KG1 (cell line): ENCODE data around the gene PRKAB2.
"Not testable (repeated sequence)": the region's sequence is repeated elsewhere in the genome, so short reads cannot be mapped to it uniquely, and the experiment has no call there.

ENCODE experiments used
- DNase-seq: peaks from one replicate; lab custom pipeline; 2025; lab: John Stamatoyannopoulos, UW

The PRKAB2 gene, protein sequence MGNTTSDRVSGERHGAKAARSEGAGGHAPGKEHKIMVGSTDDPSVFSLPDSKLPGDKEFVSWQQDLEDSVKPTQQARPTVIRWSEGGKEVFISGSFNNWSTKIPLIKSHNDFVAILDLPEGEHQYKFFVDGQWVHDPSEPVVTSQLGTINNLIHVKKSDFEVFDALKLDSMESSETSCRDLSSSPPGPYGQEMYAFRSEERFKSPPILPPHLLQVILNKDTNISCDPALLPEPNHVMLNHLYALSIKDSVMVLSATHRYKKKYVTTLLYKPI

GRCh38 chr1:147172168-147173016, at the start of gene PRKAB2:
Gene PRKAB2 (minus strand): TSS chr1:147172470. CDS start chr1:147172144, 326 bp downstream.
- DNase-seq, result peak; percentile 91

GRCh38 chr1:147218606-147219005, 46.3 kb upstream of the PRKAB2 start:
- DNase-seq, result no peak

DNA sequence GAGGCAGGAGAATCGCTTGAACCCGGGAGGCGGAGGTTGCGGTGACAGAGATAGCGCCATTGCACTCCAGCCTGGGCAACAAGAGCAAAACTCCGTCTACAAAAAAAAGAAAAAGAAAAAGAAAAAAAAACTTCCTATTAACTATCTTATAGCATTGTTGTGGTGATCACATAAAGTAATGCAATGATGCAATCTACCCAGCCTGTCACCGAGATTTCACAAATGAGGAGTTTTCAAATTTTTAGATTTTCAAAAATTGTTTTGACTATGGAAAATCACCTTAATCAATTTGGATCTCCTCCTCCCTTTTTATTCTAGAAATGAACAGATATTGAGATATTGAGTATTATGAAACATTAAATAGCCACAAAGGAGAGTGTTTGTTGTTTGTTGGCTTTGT, 44.9 kb upstream of the PRKAB2 start:
- DNase-seq, result no peak

- no peak for DNase-seq
These were observed 43.9 kb upstream of the PRKAB2 start for GRCh38 chr1:147216124-147216523.

DNA sequence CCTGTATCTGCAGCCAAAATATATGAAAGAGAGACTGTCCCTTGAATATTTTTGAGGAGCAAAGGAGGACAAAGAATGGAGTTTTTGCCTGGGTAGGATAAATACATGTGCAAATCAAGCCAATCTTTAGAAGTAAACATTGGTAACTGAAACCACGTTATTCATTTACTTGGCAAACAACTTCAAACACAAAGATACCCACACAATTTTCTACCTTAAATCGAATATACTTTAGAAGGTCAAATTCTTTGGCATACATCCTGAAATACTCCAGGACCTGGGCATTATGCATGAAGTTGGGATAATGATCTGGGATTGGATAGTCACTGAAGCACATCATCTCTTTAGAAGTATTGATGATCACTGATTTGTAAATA, 43.3 kb upstream of the PRKAB2 start:
- no peak for DNase-seq

- no peak for DNase-seq
These were observed 42.7 kb upstream of the PRKAB2 start for GRCh38 chr1:147214842-147215539.

DNA sequence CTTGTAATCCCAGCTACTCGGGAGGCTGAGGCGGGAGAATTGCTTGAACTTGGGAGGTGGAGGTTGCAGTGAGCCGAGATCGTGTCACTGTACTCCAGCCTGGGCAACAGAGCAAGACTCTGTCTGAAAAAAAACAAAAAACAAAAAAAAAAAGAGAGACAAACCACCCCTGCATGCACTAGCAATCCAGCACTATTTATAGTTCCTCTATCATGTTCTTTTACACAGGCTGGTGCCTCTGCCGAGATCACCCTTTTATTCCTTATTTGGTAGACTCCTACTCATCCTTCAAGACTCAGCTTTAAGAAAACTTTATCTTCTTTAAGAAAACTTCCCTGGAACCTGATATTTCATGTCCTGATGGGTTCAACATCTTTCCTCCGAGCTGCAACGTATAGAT, 42.1 kb upstream of the PRKAB2 start:
- DNase-seq, result no peak

- DNase-seq, result no peak
These were observed 41.0 kb upstream of the PRKAB2 start for GRCh38 chr1:147213271-147213670.

DNA sequence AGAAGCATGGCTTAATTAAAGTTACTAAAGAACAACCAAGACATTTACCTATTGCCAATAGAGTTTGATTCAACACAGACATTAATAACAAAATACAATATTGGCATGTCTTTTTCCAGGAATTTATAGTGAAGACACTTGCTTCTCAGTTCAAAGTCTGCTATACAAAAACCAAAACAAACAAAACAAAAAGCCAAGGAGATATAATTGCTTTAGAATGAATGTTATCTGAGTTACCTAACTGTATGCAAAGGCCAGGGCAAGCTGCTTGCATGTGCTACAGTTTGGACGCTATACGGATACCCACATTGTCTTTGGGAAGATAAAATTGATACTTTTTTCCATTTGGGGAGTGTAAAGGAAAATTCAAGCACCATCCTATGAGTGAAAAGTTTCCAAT, 39.3 kb upstream of the PRKAB2 start:
- DNase-seq, result no peak

DNA sequence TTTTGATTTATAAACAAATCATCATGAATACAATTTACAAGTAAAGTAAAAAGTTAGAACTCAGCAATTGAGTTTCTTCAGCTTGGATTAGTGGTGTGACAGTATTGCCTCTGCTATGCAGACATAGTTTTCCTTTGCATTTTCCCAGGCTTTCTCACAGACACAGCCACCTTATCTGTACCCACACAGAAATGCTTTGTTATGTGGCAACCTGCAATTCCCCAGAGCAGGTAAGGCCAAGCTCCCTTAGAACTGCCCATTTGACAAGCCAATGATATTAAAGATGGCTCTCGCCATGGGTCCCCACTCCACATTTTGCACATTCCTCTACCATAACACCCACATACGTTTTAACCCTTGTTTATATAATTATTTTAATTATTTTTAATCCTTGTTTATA, 38.7 kb upstream of the PRKAB2 start:
- DNase-seq, result no peak

- no peak for DNase-seq
These were observed 37.9 kb upstream of the PRKAB2 start for GRCh38 chr1:147209825-147210821.

- DNase-seq, result no peak
These were observed 36.3 kb upstream of the PRKAB2 start for GRCh38 chr1:147208619-147209018.

DNA sequence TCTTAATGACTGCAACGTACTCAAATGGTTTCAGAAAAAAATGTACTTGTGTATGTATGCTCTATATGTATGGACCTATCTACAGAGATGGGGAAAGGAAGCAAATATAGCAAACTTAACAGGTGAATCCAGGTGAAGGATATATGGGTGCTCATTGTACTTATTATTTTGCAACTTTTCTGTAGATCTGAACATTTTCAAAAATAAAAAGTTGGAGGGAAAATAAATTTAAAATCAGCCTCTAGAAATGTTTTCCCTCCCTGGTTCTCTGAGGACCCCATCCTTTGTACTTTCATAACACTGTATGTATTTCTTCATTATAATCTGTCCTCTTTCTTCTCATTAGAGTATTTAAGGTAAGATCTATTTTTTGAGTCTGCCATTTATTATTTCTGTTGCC, 34.9 kb upstream of the PRKAB2 start:
- no peak for DNase-seq

DNA sequence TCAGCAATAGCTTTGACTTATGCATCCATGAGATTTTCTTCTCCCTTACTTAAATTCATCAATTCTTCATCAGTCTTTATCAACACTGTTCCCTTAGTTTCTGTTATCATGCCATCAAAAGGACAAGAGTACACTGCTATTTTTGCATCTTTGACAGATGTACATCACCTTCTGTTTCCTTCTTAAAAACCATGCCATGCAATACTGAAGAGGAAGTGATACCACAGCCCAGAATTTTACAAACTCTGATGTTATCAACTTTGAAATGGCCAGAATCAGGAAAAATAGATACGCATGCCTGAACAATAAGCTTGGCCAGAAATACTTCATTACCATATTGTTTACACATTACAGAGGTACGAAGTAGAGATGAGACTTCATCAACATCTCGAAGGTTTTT, 31.8 kb upstream of the PRKAB2 start:
- no peak for DNase-seq

DNA sequence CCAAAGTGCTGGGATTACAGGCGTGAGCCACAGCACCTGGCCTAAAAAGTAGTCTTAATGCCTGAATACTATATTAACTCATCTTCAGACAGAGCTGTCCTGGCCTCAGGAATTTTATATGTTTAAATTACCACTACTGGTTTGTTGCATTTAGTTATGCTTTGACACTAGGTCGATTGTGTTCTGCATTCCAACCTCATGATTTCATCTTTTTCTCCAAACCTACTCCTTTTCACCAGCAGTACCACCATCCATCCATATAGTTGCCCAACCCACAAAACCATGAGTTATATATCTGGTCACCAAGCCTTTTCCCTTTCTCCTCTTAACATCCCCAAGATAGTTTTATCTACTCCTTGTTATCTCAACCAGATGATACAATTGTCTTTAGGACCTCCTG, 30.3 kb upstream of the PRKAB2 start:
- DNase-seq, result no peak

DNA sequence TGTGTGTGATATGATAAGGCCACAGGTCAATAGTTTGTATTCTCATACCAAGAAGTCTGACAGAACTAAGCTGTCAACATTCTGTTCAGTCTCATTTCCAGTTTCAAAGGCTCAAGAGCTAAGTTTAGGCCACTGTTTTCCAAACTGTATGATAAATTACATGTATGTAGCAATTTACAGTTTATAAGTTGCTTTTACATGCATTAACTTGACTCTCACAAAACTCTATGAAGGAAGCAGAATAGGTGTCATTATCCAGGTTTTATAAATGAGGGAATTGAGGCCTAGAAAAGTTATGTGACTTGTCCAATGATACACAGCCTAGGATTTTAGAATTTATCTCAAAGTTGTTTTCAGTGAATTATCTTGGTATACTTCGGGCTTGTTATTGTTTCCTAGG, 29.5 kb upstream of the PRKAB2 start:
- no peak for DNase-seq

GRCh38 chr1:147201276-147201675, 29.0 kb upstream of the PRKAB2 start:
- no peak for DNase-seq

- DNase-seq, result not testable (repeated sequence)
These were observed 25.1 kb upstream of the PRKAB2 start for GRCh38 chr1:147197324-147197723.

DNA sequence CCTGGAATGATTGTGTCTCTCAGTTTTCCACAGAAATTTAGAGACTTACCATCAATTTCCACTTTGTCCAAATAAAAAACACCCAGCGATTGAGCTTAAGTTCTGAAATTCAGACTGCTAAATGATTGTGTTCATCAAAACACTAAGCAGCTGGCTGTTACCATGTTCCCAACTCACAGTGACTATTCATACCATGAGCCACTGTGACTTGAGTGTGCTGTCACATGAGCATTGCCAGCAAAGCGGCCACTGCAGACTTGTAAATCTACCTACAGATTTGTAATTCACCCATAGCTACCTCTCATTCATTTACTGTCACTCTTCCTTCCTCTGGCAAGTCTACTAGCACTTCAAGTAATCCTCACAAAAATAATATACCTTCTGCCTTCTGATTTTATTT, 17.2 kb upstream of the PRKAB2 start:
- DNase-seq, result no peak

DNA sequence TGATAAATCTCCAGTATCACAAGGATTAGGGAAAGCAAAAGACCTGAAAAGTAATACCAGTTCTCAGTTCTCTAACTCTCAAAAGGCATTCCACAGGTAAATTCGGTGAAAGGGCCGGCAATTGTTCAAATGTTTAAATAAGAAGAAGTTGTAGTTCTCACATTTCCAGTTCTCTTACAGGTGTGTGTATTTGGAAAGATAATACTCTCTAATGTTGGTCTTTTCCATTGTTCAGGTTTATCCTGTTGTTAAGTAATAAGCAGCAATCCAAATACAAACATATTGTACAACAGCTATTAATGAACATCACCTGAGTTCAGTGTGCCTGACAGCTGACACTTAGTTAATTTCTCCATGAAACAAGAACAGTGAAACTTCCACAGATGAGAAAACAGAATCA, 13.2 kb upstream of the PRKAB2 start:
- DNase-seq, result no peak

DNA sequence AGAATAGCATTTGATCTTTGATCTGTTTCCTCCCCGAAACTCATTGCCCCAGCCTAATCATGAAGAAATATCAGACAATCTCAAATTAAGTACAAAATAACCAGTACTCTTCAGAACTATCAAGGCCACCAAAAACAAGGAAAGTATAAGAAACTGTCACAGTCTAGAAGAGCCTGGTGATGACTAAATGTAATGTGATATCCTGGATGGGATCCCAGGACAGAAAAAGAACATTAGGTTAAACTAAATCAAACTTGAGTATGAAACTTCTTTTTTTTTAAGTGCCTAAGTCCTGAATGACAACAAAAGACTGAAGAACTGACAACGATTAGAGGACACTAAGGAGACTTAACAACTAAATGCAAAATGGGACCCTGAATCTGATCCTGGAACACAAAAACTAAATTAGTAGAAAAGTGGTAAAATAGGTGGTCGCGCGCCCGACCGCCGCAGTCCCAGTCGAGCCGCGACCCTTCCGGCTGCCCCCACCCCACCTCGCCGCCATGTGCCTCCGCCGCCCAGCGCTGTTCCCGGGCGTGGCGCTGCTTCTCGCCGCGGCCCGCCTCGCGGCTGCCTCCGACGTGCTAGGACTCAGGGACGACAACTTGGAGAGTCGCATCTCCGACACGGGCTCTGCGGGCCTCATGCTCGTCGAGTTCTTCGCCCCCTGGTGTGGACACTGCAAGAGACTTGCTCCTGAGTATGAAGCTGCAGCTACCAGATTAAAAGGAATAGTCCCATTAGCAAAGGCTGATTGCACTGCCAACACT, 5.5 kb upstream of the PRKAB2 start:
- no peak for DNase-seq
